GM19372 (cell line): ENCODE measurements around the gene MTUS2.
"Not testable (repeated sequence)": the region's sequence is repeated elsewhere in the genome, so short reads cannot be mapped to it uniquely, and the experiment has no call there.

ENCODE experiments used
- ATAC-seq: cut with Tn5 transposase; IDR thresholded peaks from one replicate; pipeline ENCODE4 v1.9.1; 2021; ENCODE audit warnings: mild to moderate bottlenecking, low read depth, moderate library complexity; ENCODE audit not compliant: unreplicated experiment

Gene MTUS2

GRCh38 chr13:29202753-29203152 is 382.6 kb downstream of the MTUS2 start:
- ATAC-seq, result not testable (repeated sequence)

GRCh38 chr13:29204651-29205050 is 384.5 kb downstream of the MTUS2 start:
- no peak for ATAC-seq

- no peak for ATAC-seq
Measured at GRCh38 chr13:29210676-29211075, 390.5 kb downstream of the MTUS2 start.

GRCh38 chr13:29211162-29211561 is 391.0 kb downstream of the MTUS2 start:
- not testable (repeated sequence) for ATAC-seq

- no peak for ATAC-seq
Measured at GRCh38 chr13:29222458-29222857, 402.3 kb downstream of the MTUS2 start.

- no peak for ATAC-seq
Measured at GRCh38 chr13:29224206-29224605, 404.1 kb downstream of the MTUS2 start.

GRCh38 chr13:29227576-29227975 is 407.4 kb downstream of the MTUS2 start:
- ATAC-seq, result no peak

GRCh38 chr13:29230299-29230845 is 410.2 kb downstream of the MTUS2 start:
- no peak for ATAC-seq

GRCh38 chr13:29239653-29240525 is 419.8 kb downstream of the MTUS2 start:
- no peak for ATAC-seq

GRCh38 chr13:29254626-29255370 is 434.7 kb downstream of the MTUS2 start:
- ATAC-seq, result no peak

- no peak for ATAC-seq
Measured at GRCh38 chr13:29255567-29255966, 435.4 kb downstream of the MTUS2 start.

GRCh38 chr13:29260684-29261083 is 440.5 kb downstream of the MTUS2 start:
- ATAC-seq, result no peak

- ATAC-seq, result no peak
Measured at GRCh38 chr13:29266261-29266660, 446.1 kb downstream of the MTUS2 start.

- ATAC-seq, result no peak
Measured at GRCh38 chr13:29266756-29267733, 446.9 kb downstream of the MTUS2 start.

GRCh38 chr13:29270271-29270985 is 450.3 kb downstream of the MTUS2 start:
- no peak for ATAC-seq

GRCh38 chr13:29271606-29272005 is 451.5 kb downstream of the MTUS2 start:
- ATAC-seq, result no peak

- ATAC-seq, result no peak
Measured at GRCh38 chr13:29279356-29280254, 459.5 kb downstream of the MTUS2 start.

- ATAC-seq, result no peak
Measured at GRCh38 chr13:29281932-29282495, 461.9 kb downstream of the MTUS2 start.
